HepG2 (cell line): Measurements from ENCODE around the gene ARHGEF40. TPM values are rescaled to one million over a fixed set of nuclear protein-coding genes. Genes with fewer than 3 reads are reported as not detected.

Experiments
- AKNA ChIP-seq: sonication (generic); formaldehyde crosslinking; IDR thresholded peaks from 2 replicates; pipeline ENCODE4 v1.4.0; 2020; ENCODE audit warnings: missing genetic modification reagents, borderline replicate concordance
- ATF7 ChIP-seq, 2 experiments: fragments of 450-650 bp in 1 of 2; sonication (generic) in 1 of 2; formaldehyde crosslinking in 1 of 2; IDR thresholded peaks; 2 replicates each; pipeline versions ENCODE4 v1.4.0 to v1.6.1; 2016 to 2020; ENCODE audit warnings: antibody characterized with exemption in 1 of 2, mild to moderate bottlenecking in 1 of 2, missing genetic modification reagents in 1 of 2
- GTF2F1 ChIP-seq: fragments of 150-350 bp; IDR thresholded peaks from 2 replicates; pipeline ENCODE4 v1.6.1; 2014; ENCODE audit warnings: low read length
- HNRNPK ChIP-seq: fragments of 200-400 bp; formaldehyde crosslinking; IDR thresholded peaks from 2 replicates; pipeline ENCODE4 v1.6.1; 2018; ENCODE audit warnings: low read length, low read depth, moderate library complexity, mild to moderate bottlenecking; ENCODE audit not compliant: poor library complexity, severe bottlenecking
- ZFP82 ChIP-seq: sonication (generic); formaldehyde crosslinking; IDR thresholded peaks from 2 replicates; pipeline ENCODE4 v1.5.1; 2020; ENCODE audit warnings: mild to moderate bottlenecking, missing genetic modification reagents, borderline replicate concordance
- ZNF260 ChIP-seq: sonication (generic); formaldehyde crosslinking; IDR thresholded peaks from 2 replicates; pipeline ENCODE4 v1.4.0; 2020; ENCODE audit warnings: missing genetic modification reagents, low read depth, mild to moderate bottlenecking, borderline replicate concordance
- ZNF274 ChIP-seq: sonication (generic); formaldehyde crosslinking; IDR thresholded peaks from 2 replicates; pipeline ENCODE4 v1.5.1; 2020; ENCODE audit warnings: mild to moderate bottlenecking, missing genetic modification reagents
- ZNF784 ChIP-seq: sonication (generic); formaldehyde crosslinking; IDR thresholded peaks from 2 replicates; pipeline ENCODE4 v1.5.1; 2020; ENCODE audit warnings: missing genetic modification reagents, mild to moderate bottlenecking, borderline replicate concordance
- polyA plus RNA-seq, 8 experiments: library from polyadenylated mRNA; depleted of rRNA in 3 of 8; stranded (reverse) in 7 of 8; unstranded in 1 of 8; fragments of >200 nt; fragmentation: Illumina TruSeq in 4 of 8; extraction: Trizol in 4 of 8; gene quantifications; 2 replicates each; pipeline versions ENCODE4 v1.2.1 to v1.2.3, GENCODE V29; 2011 to 2016; ENCODE audit warnings: low read depth in 4 of 8, missing spikeins in 1 of 8, mixed read lengths in 1 of 8; ENCODE audit not compliant: insufficient read depth in 1 of 8
- total RNA-seq, 5 experiments: library from RNA; depleted of rRNA; stranded (reverse); fragments of >200 nt; fragmentation: Illumina TruSeq; extraction: Trizol; gene quantifications; 2 replicates each; pipeline ENCODE4 v1.2.3, GENCODE V29; 2016; ENCODE audit warnings: low read depth in 1 of 5
- TF ChIP-seq, protein P1 (sequence below): sonication (generic); formaldehyde crosslinking; IDR thresholded peaks from 2 replicates; pipeline ENCODE4 v1.5.0; 2020; ENCODE audit warnings: mild to moderate bottlenecking, missing genetic modification reagents, borderline replicate concordance
- TF ChIP-seq, protein P2 (sequence below): sonication (generic); formaldehyde crosslinking; IDR thresholded peaks from 2 replicates; pipeline ENCODE4 v1.4.0; 2020; ENCODE audit warnings: missing genetic modification reagents
- TF ChIP-seq, protein P3 (sequence below): sonication (generic); formaldehyde crosslinking; IDR thresholded peaks from 2 replicates; pipeline ENCODE4 v1.8.0; 2022; ENCODE audit warnings: missing genetic modification reagents, mild to moderate bottlenecking, moderate library complexity, borderline replicate concordance

The ARHGEF40 gene
- total and polyA plus RNA-seq, 2 of the 13 experiments (the other 11 are each of a cell fraction or from before 2014, with no cell fraction given): 28.1 to 78.1 TPM

GRCh38 chr14:21054123-21054767 lies 15.9 kb upstream of the ARHGEF40 start (continued):
- TF ChIP-seq, protein P1, sequence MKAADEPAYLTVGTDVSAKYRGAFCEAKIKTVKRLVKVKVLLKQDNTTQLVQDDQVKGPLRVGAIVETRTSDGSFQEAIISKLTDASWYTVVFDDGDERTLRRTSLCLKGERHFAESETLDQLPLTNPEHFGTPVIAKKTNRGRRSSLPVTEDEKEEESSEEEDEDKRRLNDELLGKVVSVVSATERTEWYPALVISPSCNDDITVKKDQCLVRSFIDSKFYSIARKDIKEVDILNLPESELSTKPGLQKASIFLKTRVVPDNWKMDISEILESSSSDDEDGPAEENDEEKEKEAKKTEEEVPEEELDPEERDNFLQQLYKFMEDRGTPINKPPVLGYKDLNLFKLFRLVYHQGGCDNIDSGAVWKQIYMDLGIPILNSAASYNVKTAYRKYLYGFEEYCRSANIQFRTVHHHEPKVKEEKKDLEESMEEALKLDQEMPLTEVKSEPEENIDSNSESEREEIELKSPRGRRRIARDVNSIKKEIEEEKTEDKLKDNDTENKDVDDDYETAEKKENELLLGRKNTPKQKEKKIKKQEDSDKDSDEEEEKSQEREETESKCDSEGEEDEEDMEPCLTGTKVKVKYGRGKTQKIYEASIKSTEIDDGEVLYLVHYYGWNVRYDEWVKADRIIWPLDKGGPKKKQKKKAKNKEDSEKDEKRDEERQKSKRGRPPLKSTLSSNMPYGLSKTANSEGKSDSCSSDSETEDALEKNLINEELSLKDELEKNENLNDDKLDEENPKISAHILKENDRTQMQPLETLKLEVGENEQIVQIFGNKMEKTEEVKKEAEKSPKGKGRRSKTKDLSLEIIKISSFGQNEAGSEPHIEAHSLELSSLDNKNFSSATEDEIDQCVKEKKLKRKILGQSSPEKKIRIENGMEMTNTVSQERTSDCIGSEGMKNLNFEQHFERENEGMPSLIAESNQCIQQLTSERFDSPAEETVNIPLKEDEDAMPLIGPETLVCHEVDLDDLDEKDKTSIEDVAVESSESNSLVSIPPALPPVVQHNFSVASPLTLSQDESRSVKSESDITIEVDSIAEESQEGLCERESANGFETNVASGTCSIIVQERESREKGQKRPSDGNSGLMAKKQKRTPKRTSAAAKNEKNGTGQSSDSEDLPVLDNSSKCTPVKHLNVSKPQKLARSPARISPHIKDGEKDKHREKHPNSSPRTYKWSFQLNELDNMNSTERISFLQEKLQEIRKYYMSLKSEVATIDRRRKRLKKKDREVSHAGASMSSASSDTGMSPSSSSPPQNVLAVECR (CRISPR knock-in tag): peak; percentile 59; the same call in 1 of the 2 replicates
- no peak for TF ChIP-seq HNRNPK
- TF ChIP-seq ZNF784 (CRISPR knock-in tag): peak; percentile 71; the same call in 1 of the 2 replicates
- TF ChIP-seq GTF2F1: no peak
- TF ChIP-seq, protein P2, sequence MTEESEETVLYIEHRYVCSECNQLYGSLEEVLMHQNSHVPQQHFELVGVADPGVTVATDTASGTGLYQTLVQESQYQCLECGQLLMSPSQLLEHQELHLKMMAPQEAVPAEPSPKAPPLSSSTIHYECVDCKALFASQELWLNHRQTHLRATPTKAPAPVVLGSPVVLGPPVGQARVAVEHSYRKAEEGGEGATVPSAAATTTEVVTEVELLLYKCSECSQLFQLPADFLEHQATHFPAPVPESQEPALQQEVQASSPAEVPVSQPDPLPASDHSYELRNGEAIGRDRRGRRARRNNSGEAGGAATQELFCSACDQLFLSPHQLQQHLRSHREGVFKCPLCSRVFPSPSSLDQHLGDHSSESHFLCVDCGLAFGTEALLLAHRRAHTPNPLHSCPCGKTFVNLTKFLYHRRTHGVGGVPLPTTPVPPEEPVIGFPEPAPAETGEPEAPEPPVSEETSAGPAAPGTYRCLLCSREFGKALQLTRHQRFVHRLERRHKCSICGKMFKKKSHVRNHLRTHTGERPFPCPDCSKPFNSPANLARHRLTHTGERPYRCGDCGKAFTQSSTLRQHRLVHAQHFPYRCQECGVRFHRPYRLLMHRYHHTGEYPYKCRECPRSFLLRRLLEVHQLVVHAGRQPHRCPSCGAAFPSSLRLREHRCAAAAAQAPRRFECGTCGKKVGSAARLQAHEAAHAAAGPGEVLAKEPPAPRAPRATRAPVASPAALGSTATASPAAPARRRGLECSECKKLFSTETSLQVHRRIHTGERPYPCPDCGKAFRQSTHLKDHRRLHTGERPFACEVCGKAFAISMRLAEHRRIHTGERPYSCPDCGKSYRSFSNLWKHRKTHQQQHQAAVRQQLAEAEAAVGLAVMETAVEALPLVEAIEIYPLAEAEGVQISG (CRISPR knock-in tag): peak; percentile 75
- no peak for TF ChIP-seq AKNA
- TF ChIP-seq, protein P3, sequence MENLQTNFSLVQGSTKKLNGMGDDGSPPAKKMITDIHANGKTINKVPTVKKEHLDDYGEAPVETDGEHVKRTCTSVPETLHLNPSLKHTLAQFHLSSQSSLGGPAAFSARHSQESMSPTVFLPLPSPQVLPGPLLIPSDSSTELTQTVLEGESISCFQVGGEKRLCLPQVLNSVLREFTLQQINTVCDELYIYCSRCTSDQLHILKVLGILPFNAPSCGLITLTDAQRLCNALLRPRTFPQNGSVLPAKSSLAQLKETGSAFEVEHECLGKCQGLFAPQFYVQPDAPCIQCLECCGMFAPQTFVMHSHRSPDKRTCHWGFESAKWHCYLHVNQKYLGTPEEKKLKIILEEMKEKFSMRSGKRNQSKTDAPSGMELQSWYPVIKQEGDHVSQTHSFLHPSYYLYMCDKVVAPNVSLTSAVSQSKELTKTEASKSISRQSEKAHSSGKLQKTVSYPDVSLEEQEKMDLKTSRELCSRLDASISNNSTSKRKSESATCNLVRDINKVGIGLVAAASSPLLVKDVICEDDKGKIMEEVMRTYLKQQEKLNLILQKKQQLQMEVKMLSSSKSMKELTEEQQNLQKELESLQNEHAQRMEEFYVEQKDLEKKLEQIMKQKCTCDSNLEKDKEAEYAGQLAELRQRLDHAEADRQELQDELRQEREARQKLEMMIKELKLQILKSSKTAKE (CRISPR knock-in tag): peak; percentile 89; the same call in 1 of the 2 replicates
- no peak for TF ChIP-seq ZNF260 (CRISPR knock-in tag)
- TF ChIP-seq ATF7 (IDR thresholded peaks at IDR 0.05): no peak
- no peak; the same call in 1 of the 2 replicates for TF ChIP-seq ATF7 (CRISPR knock-in tag; IDR thresholded peaks at IDR 0.05)
- TF ChIP-seq ZNF274 (CRISPR knock-in tag): no peak
- peak; percentile 86; the same call in 1 of the 2 replicates for TF ChIP-seq ZFP82
